Measurements from ENCODE around the gene CPNE2.
A peak's percentile ranks its signal among the peaks of the same experiment; 100 is the strongest.

Gene CPNE2

GRCh38 chr16:57091975-57092785 is at the start of gene CPNE2:
CPNE2 (plus strand) TSS chr16:57092583; CDS start chr16:57110743, 18,160 bp downstream.
- Mint-ChIP-seq H3K27me3 (no peaks in the 10 kb centered on the region), H3K9me3 (ENCODE audit: low read depth) (no peaks in the 10 kb centered on the region), H3K27ac (peak within 1 kb of the TSS; percentile 34), H3K4me1 (ENCODE audit: low read depth) (peaks cover 13% of the 10 kb centered on the region), H3K4me3 (peak within 1 kb of the TSS; percentile 83), H3K36me3 (no peaks in the 10 kb centered on the region)

DNA sequence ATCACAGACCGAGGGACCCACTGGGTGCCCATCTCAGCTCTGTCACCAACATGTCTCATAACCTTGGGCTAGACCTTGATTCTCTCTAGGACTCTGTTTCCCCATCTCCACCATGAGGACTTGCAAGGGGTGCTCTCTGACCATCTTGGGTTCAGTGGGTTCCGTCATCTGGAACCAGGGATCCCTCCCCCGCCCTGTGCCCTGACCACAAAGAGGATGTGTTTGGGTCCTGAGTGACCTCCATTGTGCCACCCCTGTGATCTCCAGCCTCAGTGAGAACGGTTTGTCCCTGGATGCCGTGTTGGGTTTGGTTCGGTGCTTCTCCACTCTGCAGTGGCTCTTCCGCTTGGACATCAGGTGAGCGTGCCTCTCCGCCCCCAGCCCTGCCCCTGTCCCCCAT is 49.1 kb upstream of the CPNE2 start:
- H3K4me3 Mint-ChIP-seq = peak overlapping the region; percentile 77
- H3K4me1 Mint-ChIP-seq (ENCODE audit: low read depth) = peaks cover 73% of the 10 kb centered on the region
- no peaks in the 10 kb centered on the region for H3K9me3 Mint-ChIP-seq (ENCODE audit: low read depth)
- H3K27ac Mint-ChIP-seq = peak overlapping the region; percentile 99
- H3K36me3 Mint-ChIP-seq = peaks cover 18% of the 10 kb centered on the region
- H3K27me3 Mint-ChIP-seq = no peaks in the 10 kb centered on the region

- peaks cover 11% of the 10 kb centered on the region for H3K36me3 Mint-ChIP-seq
- H3K9me3 Mint-ChIP-seq (ENCODE audit: low read depth) = no peaks in the 10 kb centered on the region
- peak overlapping the region; percentile 49 for H3K4me3 Mint-ChIP-seq
- H3K27me3 Mint-ChIP-seq = no peaks in the 10 kb centered on the region
- H3K4me1 Mint-ChIP-seq (ENCODE audit: low read depth) = peaks cover 61% of the 10 kb centered on the region
- peak overlapping the region; percentile 95 for H3K27ac Mint-ChIP-seq
These were observed 47.3 kb upstream of the CPNE2 start for GRCh38 chr16:57044931-57045693.

DNA sequence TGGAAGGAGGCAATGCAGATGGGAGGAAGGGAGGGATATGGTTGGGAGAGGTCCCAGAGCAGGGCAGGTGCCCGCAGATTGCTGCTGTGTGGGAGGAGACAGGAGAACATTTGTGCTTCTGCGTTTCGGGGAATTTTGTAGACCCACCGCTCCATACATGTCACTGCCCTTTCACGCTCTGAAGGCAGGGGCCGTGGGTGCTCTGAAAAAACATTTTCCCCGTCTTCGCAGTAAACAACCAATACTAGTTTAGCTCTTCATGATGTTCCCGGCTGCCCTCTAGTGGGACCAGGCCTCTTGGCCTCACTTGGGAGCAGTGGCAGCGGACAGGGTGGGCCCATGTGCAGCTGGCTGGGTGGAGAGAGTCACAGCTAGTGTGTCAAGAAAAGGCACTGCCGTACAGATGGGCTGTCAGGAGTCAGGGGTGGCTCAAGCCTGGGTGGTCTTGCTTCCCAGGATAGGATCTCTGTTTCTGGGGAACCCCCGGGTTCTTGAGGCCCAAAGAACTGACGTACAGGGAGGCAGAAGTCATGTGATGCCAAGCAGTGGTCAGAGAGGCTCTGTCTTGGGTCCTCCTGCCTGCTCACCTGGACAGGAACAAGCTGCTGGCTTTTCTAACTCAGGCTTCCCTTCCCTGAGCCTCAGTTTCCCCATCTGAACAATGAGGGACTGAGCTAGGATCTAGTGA is 46.5 kb upstream of the CPNE2 start:
- Mint-ChIP-seq H3K9me3 (ENCODE audit: low read depth) (no peaks in the 10 kb centered on the region), H3K27me3 (no peaks in the 10 kb centered on the region), H3K27ac (peak overlapping the region; percentile 95), H3K4me1 (ENCODE audit: low read depth) (peaks cover 55% of the 10 kb centered on the region), H3K4me3 (peak overlapping the region; percentile 49), H3K36me3 (peaks cover 8% of the 10 kb centered on the region)

DNA sequence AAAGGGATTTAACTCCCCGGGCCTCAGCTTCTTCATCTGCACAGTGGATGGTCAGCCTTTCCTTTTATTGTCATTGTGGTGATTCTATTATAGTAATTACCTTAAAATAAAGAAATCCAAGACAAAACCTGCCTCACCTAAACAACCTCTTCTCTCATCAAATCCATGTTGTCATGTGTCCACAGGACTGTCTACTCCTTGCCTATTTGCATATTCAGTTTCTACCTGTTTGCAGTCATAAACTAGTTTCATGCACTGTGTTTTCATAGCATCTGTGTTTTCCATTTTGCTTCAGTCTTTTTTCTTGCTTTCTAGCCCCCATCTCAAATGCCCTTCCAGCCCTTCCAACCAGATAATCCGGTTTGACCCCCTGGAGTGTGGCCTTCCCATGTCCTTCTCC is 44.3 kb upstream of the CPNE2 start:
- peaks cover 6% of the 10 kb centered on the region for H3K36me3 Mint-ChIP-seq
- peak overlapping the region; percentile 95 for H3K27ac Mint-ChIP-seq
- H3K27me3 Mint-ChIP-seq = no peaks in the 10 kb centered on the region
- H3K9me3 Mint-ChIP-seq (ENCODE audit: low read depth) = no peaks in the 10 kb centered on the region
- H3K4me1 Mint-ChIP-seq (ENCODE audit: low read depth) = peaks cover 47% of the 10 kb centered on the region
- H3K4me3 Mint-ChIP-seq = no peak overlapping the region

DNA sequence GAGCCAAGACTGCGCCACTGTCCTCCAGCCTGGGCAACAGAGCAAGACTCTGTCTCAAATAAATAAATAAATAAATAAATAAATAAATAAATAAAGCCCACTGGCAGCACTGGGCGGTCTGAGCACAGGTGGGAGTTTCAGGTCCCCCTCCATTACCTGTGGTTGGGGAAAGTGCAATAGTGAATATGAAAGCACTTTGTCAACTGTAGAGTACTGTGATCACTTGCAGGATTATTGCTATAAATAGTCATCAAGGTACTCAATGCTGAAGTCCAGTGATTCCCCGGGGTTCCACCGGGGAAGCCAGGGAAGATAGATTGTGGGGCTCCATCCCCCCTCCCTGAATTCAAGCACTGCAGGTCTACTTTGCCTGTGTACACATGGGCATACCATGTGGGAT is 42.7 kb upstream of the CPNE2 start:
- Mint-ChIP-seq H3K27me3 (no peaks in the 10 kb centered on the region), H3K9me3 (ENCODE audit: low read depth) (no peaks in the 10 kb centered on the region), H3K4me3 (no peak overlapping the region), H3K36me3 (peaks cover 8% of the 10 kb centered on the region), H3K27ac (peak overlapping the region; percentile 88), H3K4me1 (ENCODE audit: low read depth) (peaks cover 44% of the 10 kb centered on the region)

DNA sequence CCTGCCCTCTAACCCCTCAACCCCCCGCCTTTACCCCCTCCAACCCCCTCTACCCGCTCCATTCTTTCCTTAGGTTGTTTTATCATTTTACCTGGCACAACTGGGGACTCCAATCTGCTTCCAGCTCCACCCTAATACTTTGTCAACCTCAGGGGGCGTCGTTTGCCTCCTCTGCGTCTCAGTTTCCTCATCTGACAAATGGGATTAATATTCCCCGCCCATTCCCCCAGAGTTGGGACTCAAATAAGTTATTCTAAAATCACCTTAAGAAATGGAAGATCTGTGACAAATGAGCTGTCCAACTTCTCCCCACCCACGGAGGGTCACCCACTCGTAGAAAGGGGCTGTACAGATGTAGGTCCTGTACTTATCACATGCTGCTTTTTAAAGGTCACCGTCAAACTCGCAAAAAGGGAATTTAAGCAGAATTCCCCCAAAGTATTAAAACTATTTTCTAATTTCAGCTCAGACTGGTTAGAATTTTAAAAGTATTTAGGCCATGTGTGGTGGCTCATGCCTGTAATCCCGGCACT is 40.6 kb upstream of the CPNE2 start:
- H3K4me1 Mint-ChIP-seq (ENCODE audit: low read depth) = peaks cover 33% of the 10 kb centered on the region
- H3K36me3 Mint-ChIP-seq = peaks cover 8% of the 10 kb centered on the region
- H3K9me3 Mint-ChIP-seq (ENCODE audit: low read depth) = no peaks in the 10 kb centered on the region
- H3K27ac Mint-ChIP-seq = peak overlapping the region; percentile 88
- H3K4me3 Mint-ChIP-seq = no peak overlapping the region
- H3K27me3 Mint-ChIP-seq = no peaks in the 10 kb centered on the region

DNA sequence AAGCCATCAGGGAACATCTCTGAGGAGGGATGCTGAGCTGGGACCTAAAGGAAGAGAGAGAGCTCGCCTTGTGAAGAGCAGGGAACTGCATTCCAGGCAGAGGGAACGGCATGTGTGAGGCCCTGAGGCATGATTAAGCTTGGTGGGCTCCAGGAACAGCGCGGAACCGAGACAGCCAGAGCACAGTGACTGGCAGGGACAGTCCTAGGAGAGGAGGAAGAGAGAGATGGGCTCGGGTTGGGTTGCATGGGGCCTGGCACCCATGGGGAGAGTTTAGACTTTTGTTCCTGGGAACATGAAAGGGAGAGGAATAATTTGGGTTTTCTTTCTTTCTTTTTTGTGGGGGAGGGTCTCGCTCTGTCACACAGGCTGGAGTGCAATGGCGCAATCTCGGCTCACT is 39.2 kb upstream of the CPNE2 start:
- Mint-ChIP-seq H3K9me3 (ENCODE audit: low read depth) (no peaks in the 10 kb centered on the region), H3K4me1 (ENCODE audit: low read depth) (peaks cover 34% of the 10 kb centered on the region), H3K4me3 (no peak overlapping the region), H3K27ac (peak overlapping the region; percentile 93), H3K27me3 (no peaks in the 10 kb centered on the region), H3K36me3 (peaks cover 5% of the 10 kb centered on the region)

DNA sequence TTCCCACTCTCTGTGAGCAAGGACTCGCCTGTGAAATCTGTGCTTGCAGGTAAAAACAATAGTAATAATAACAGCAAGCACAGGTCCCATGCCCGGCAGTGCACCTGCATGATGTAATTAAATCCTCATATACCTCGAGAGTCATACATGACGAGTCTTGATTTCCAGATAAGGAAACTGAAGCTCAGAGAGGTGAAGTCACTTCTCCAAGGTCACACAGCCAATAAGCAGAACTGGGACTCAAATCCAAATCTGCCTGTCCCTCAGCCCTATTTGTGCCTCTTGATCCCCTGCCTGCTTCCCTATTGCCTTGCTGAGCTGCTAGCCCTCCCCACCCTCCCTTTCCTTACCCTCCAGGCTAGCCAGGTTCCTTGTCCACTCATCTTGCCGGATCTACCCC is 38.0 kb upstream of the CPNE2 start:
- peak overlapping the region; percentile 93 for H3K27ac Mint-ChIP-seq
- no peak overlapping the region for H3K4me3 Mint-ChIP-seq
- peaks cover 4% of the 10 kb centered on the region for H3K36me3 Mint-ChIP-seq
- H3K9me3 Mint-ChIP-seq (ENCODE audit: low read depth) = no peaks in the 10 kb centered on the region
- no peaks in the 10 kb centered on the region for H3K27me3 Mint-ChIP-seq
- peaks cover 34% of the 10 kb centered on the region for H3K4me1 Mint-ChIP-seq (ENCODE audit: low read depth)

- Mint-ChIP-seq H3K27me3 (no peaks in the 10 kb centered on the region), H3K9me3 (ENCODE audit: low read depth) (no peaks in the 10 kb centered on the region), H3K4me1 (ENCODE audit: low read depth) (peaks cover 37% of the 10 kb centered on the region), H3K36me3 (peaks cover 4% of the 10 kb centered on the region), H3K4me3 (no peak overlapping the region), H3K27ac (peak overlapping the region; percentile 93)
These were observed 37.6 kb upstream of the CPNE2 start for GRCh38 chr16:57054771-57055170.

DNA sequence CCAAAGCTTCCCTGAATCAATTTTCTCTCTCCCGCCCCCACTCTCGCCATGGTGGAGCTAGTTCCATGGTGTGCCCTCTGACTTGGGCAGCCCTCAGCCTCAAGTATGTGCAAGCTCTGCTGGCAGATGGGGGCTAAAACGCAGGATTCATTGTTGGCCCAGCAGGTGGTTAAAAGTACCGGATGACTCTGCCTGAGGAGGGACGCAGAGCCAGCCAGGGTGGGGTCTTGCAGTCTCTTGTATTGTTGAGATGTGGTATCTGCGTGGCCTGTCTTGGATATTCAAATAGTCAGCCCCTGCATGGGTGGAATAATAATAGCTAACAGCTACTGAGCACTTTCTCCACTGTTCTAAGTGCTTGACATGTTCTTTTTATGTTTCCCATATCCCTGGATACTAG is 36.7 kb upstream of the CPNE2 start:
- H3K36me3 Mint-ChIP-seq = peaks cover 4% of the 10 kb centered on the region

DNA sequence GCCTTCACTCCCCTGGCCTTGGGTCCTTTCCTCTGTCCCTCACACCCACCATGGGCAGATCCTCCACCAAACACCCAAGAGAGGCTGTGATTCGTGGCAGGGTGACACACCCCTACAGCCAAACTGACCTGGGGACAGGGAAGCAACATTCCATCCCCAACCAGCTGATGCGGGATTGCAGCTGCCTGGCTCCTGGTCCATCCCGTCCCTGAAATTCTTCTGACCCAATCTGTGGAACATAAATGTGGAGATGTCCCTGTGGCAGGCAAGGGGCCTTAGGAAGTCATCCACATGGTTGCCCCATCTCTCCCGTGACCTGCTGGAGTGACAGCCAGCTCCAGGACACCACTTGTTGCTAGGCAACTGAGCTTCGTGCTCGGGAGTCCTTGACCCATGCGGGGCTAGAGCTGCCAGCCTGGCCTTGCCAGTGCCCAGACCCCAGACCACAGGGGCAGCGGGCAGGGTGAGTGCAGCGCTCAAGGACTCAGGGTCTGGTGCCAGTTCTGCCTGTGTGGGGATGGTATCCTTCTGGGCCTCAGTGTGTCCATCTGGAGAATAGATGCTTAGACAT is 34.0 kb upstream of the CPNE2 start:
- Mint-ChIP-seq H3K36me3 (peaks cover 3% of the 10 kb centered on the region), H3K9me3 (ENCODE audit: low read depth) (no peaks in the 10 kb centered on the region), H3K27ac (peak overlapping the region; percentile 81), H3K27me3 (no peaks in the 10 kb centered on the region), H3K4me1 (ENCODE audit: low read depth) (peaks cover 38% of the 10 kb centered on the region), H3K4me3 (no peak overlapping the region)

More for the DNA sequence above, 36.7 kb upstream of the CPNE2 start:
- H3K4me1 Mint-ChIP-seq (ENCODE audit: low read depth) = peaks cover 46% of the 10 kb centered on the region
- H3K27ac Mint-ChIP-seq = peak overlapping the region; percentile 35
- no peaks in the 10 kb centered on the region for H3K27me3 Mint-ChIP-seq
- H3K9me3 Mint-ChIP-seq (ENCODE audit: low read depth) = no peaks in the 10 kb centered on the region
- H3K4me3 Mint-ChIP-seq = no peak overlapping the region

GRCh38 chr16:57060323-57061083 is 31.9 kb upstream of the CPNE2 start:
- Mint-ChIP-seq H3K9me3 (ENCODE audit: low read depth) (no peaks in the 10 kb centered on the region), H3K27ac (peak overlapping the region; percentile 80), H3K36me3 (peaks cover 3% of the 10 kb centered on the region), H3K4me3 (no peak overlapping the region), H3K4me1 (ENCODE audit: low read depth) (peaks cover 34% of the 10 kb centered on the region), H3K27me3 (no peaks in the 10 kb centered on the region)
